Measurements from ENCODE around the gene ALG6.
A peak's percentile ranks its signal among the peaks of the same experiment; 100 is the strongest.
"Not testable (repeated sequence)": the region's sequence is repeated elsewhere in the genome, so short reads cannot be mapped to it uniquely, and the experiment has no call there.

ALG6 gene

DNA sequence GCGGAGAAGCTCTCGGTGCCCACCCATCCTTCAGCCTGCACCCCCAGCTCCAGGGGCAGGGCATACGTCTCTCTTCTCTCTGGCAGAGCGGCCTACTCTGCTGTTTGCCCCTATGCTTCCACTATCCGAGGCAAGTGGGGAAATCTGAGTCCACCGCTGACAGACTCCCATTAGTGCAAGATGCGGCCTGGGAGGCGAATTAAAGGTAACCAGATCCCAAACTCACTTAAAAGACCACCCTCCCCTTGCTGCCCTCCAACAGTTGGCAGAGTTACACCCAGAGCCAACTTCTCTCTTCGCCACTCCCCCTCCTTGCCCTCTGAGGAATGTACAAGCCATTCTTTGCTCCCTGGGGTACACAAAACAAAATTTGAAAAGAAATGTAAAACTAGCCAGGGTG, 38.6 kb upstream of the ALG6 start:
- DNase-seq = no peak

DNA sequence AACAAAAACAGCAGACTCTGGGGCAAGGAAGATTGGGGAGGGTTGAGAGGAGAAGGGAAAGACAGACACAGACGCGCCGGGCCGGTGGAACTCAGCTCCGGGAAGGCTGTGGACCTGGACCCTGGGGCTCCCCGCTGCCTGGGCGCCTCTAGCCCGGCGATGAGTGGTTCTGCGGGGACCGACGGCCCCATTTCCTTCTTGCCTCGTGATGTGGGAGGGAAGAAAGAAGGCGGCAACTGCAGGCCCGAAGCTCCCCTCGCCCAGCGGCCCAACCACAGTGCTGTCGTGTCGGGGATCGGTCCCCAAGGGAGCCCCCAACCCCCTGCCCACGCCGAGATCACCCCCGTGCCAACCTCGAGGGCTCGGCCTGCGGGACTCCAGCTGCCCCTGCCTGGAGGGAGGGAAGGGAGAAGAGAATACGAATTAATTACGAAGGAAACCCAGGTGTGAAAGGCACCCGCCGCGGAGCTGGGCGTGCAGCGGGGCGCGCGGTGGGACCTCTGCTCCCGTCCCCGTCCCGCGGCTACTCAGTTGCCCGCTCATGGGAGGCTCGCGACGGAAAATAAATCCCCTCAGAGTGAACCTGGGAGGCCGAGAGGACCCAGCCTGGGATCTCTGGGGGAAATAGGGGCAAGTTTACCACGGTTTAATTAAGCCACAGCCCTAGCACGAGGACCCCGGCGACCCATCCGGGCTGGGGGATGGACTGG, 37.7 kb upstream of the ALG6 start:
- DNase-seq = no peak

DNA sequence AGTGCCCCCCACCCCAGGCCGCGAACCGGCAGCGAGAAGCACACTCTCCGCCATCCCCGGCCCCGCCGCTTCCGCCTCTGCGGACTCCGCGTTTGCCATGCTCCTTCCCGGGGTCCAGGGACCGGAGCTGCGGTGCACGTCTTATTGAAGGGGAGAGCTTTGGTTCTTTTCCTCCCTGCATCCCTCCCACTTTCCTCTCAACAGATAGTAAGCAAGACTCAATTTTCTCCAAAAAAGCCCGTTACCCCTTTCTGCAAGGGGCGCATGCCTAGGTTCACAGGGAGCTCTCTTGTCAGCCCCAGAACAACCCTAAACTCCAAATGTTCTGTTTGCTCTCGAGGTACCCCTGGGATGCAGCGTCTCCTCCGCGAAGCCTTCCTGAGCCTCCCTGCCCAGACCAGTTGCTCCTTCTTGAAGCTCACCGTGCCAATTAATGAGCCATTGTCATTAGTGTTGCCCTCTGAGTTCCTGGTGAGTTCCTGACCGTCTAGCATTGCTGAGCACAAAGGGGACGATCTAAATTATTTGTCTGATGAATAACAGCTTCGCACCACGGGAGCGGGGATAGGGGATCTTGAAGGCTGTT, 37.0 kb upstream of the ALG6 start:
- DNase-seq = no peak

DNA sequence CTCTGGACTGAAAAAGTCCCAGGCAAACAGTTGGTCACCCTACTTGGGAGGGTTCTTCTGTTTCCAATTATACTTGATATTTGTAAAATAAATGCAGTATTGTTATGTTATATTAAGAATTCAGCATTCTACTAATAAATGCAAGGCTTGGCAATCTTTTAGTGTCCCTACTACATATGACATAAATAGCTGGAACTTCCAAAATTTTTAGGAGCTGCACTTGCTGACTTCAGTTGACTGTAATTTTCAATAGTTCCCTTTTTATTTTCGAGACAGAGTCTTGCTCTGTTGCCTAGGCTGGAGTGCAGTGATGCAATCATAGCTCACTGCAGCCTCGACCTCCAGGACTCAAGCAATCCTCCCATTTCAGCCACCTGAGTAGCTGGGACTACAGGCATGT, 25.0 kb upstream of the ALG6 start:
- peak in 1 of 2 experiments; percentile 27 for DNase-seq

DNA sequence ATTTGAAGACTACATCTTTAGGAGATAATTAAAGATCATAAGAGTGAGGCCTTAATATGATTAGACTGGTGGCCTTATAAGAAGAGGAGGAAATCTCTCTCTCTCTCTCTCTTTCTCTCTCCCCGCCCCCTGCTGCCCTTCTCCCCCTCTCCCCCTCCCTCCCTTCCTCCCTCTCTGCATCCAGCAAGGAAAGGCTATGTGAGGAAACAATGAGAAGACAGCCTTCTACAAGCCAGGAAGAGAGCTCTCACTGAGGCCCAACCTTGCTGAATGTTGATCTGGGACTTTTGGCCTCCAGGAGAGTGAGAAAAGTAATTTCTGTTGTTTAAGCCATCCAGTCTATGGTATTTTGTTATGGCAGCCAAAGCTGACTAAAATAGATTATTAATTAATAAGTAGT, 23.5 kb upstream of the ALG6 start:
- no peak for DNase-seq

DNA sequence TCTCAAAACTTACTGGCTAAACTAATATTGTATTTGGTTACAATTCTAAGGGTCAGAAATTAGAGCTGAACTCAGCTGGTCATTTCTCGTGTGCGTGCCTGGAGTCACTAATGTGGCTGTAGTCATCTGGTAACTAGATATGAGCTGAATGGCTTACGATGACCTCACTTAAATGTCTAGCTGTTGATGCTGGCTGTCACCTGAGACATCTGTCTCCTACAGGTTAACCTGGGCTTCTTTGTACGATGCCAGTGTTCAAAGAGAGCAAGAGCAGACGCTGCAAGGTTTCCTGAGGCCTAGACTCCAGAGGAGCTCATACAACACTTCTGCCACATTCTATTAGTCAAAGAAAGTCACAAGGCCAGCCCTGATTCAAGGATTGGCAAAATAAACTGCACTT, 17.1 kb upstream of the ALG6 start:
- no peak for DNase-seq

DNA sequence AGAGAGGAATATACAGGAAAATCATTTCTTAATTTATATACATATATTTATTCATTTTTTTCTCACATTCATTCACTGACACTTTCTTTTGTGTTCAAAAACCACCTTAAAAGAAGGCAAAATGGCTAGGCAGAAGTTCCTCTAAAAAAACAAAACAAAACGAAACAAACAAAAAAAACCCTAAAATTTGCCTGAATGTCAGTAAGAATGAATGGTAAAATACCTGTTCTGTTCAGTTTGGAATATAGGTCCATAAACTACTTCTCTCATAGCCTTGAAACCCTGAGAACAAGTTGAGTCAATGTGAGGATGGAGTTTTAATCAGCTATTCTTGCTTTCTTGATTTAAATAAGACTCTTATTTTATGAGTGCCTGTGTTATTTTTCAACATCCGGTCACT, 14.7 kb upstream of the ALG6 start:
- DNase-seq = no peak

DNA sequence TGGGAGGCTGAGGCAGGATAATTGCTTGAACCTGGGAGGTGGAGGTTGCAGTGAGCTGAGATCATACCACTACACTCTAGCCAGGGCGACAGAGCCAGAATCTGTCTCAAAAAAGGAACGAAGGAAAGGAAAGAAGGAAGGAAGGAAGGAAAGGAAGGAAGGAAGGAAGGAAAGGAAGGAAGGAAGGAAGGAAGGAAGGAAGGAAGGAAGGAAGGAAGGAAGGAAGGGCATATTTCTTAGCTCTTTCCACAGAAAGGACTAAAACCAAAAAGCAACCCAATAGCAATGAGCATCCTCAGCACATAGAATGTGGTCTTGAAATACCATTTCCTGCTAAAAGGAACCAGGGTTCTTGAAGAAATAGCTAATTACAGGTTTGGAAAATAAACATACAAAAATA, 11.2 kb upstream of the ALG6 start:
- not testable (repeated sequence) for DNase-seq

DNA sequence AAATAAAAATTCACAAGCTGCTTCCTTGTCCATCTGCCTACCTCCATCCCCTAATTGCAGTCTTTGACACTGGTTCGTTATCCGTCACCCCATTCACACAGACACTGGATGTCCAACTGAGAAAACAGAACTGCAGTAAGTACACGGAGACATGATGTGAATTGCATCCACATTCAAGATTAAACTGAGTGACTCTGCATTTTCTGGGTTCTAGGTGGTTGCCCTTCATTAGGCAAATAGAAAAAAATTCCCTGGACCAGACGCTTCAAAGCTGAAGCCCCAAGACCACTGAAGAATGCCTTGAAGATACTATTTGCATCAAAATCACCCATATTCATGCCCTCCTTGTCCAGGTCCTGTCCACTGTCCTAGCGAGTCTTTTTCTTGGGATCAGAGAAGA, 7.9 kb upstream of the ALG6 start:
- no peak for DNase-seq

DNA sequence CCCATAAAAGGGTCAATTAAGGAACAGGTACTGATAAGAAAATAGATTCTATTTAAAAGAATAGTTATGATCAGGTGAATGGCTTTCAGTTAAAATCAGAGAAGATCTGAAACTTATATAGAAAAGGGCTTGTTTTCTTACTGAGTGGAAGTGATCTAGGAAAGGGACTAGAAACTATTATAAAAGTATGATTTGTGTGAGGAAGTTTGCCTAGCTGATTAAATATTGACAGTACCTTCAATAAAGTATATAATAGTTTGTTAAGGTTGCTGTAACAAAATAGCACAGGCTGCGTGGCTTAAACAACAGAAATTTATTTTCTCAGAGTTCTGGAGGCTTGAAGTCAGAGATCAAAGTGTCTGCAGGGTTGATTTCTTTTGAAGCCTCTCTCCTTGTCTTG, 5.4 kb upstream of the ALG6 start:
- DNase-seq = no peak

DNA sequence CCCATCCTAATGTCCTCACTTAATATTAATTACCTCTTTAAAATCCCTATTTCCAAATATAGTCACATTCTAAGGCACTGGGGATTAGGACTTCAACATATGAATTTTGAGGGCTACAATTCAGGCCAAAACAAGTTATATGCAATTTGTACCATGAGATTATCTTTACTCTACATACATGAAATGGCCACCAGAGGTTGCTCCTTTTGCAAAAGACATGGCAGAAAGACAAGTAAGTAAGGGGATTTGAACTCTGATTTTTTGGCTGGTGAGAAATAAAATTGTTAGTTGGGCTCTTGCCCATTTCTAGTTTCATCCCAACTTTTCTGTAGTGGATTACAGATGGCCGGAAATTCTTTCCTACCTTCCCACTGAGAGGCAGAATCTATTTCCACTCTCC, 4.8 kb upstream of the ALG6 start:
- DNase-seq = no peak

DNA sequence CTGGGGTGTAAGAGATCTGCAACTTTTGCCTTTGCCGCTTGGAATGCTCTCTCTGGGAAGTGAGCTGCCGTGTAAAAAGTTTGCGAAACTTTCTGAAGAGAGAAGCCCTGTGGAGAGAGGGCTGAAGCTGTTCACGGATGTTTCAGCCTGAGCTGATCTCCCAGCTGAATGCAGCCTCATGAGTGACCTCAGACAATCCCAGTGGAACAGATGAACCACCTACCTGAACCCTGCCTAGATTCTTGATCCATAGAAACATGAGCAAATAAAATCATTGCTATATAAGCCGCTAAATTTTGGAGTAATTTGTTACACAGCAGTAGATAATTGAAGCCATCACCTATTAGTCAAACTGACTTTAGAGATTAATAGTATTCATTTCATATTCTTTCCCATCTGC, 4.4 kb upstream of the ALG6 start:
- no peak for DNase-seq

DNA sequence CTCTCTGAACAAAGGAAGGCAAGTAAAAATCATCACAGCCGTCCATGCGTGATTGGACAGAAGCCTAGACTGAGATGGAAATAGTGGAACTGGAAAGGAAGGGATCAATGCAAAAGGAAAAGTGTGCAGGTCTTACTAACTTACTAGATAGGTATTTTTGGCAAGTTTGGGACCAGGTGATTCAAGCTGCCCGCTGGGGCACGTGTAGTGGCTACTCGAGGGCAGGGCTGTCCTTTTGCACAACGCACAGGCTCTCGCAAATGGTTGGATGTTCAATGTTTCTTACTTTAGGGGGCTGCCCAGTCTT, 566 bp upstream of the ALG6 start:
- no peak for DNase-seq

DNA sequence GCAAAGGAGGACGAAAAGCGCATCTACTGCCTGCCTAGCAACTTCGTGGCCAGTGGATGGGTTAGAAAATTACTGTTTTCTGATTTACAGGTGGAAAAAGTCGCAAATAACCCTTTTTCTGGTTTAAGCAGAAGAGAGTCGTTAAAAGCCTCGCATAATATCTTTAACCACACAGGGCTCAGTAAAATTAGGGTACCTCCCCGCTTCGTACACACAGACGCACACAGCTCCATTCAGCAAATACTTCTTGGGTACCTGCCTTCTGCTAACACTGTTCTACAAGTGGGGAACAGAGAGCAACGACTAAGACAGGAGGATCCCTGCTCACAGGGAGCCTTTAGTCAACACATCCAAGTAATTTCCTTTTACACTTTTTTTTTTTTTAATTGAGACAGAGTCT, 704 bp downstream of the ALG6 start:
- DNase-seq = peak in 1 of 2 experiments; percentile 9

DNA sequence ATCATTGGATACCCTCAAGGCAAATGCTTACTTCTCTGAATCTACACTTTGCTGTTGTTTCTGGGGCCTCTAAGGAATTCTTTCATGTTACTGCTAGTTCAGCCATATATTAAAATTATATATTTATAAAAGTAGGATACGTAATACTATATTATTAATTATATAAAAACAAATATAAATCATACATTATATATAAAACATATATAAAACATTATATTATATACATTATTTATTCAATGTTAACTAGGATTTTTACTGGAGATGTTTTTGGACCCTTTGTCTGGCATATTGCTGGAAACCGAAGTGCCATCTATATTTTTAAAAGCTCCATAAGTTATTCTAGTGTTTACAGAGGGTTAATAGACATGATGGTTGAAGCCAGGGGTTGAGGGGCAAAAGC, 12.2 kb downstream of the ALG6 start:
- no peak for DNase-seq

DNA sequence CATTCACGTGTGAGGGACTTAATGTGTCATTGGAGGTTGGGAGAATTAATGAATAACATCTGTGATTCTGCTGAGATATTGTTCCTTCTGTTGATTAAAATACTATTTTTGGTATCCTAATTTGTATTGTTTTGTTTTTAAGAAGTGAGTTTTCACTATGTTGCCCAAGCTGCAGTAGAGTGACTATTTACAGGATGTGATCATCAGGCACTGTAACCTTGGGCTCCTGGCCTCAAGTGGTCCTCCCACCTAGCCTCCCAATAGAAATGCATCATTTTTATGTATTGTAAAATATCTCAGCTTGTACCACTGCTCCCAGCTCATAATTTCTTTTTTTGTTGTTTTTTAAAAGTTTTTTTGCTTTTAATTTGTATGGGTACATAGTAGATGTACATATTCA, 14.3 kb downstream of the ALG6 start:
- DNase-seq = no peak

DNA sequence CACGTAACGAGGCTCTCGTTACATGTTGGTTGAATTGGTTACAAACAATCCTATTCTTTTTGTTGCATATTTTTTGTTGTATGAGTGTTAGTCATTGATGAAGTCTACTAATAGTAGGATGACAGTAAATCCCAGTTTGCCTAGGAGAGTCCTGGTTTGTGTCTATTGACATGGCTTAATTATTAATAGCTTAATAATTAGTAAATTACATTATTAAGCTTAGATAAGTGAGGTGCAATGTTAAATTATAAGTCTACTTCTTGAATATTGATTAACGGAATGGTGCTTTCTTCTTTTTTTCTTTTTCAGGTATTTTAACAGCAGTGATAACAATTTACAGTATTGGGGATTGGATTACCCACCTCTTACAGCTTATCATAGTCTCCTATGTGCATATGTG, 34.5 kb downstream of the ALG6 start:
- no peak for DNase-seq

DNA sequence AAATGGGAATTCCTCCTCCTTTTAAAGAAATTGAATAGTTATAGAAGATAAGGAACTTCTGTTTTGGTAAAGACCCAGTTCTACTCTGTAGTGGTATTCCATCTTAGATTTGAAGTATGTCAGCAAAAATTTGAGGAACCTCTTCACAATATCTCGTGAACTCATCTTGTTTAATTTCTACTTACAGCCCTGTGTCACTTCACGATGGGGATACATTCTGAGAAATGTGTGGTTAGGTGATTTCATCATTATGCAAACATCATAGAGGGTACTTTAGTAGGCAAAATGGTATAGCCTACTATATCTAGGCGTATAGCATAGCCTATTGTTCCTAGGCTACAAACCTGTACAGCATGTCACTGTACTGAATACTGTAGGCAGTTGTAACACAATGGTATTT, 36.0 kb downstream of the ALG6 start:
- DNase-seq = peak; percentile 55 to 62

DNA sequence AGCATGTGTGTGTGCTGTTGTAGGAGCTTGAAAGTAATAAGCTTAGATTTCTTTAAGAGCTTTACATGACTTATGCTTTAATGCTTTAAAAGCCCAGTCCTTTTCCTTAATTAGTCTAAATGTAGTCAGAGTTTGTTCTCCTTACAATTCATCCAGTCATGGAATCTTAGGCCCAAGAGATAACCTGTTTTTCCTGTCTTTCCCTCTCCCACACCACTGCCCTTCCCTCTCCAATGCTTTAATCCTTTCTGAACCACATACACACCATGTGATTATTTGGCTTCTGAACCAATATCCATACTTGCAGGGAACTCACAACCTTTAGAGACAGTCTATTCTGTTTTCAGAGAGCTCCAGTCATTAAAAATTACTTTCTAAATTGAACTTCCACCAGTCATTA, 37.6 kb downstream of the ALG6 start:
- DNase-seq = no peak

DNA sequence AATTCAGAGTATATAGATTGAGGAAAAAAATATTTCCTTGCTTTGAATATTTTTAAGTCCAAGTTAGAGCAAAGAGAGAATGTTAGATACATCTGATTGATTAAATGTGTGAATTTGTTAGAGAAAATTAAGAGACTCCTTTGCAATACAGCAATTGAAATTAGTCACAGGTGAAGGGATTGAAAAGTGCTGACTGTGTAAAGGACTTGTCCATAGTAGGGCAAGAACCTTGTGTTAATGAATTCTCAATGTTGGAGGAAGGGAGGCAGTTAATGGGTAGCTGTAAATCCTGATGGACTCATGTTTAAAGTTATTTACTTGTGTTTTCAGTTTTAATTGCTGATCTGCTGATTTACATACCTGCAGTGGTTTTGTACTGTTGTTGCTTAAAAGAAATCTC, 38.6 kb downstream of the ALG6 start:
- DNase-seq = no peak

DNA sequence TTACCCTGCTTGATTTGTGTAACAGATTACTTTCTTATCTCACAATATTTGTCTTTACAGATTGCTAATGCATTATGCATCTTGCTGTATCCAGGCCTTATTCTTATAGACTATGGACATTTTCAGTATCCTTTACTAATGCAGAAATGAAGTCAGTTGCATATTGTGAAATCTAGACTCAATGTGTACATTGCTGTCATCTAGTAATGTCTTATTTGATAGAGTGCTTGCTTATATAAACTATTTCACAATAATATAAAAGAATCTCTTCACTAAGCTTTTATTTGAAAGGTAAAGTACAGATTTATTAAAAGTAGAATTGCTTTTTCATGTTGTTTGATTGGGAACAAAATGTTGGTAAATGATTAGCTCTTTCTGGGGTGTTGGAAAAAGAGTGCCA, 39.6 kb downstream of the ALG6 start:
- DNase-seq = no peak

DNA sequence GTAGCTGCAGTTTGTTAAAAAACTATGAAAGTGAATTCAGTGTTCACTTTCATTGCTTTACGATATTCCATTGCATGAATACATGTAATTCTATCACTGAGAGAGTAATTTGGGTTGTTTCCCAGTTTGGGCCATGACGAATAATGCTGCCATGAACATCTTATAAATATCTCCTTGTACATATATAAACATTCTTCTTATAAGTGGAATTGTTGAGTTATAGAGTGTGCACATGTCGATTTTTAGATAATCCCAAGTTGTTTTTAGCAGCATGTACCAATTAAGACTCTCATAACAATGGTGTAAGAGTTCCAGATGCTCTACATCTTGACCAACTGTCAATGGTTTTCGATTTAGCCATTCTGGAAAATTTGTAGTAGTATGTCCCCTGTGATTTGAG, 40.9 kb downstream of the ALG6 start:
- DNase-seq = no peak

DNA sequence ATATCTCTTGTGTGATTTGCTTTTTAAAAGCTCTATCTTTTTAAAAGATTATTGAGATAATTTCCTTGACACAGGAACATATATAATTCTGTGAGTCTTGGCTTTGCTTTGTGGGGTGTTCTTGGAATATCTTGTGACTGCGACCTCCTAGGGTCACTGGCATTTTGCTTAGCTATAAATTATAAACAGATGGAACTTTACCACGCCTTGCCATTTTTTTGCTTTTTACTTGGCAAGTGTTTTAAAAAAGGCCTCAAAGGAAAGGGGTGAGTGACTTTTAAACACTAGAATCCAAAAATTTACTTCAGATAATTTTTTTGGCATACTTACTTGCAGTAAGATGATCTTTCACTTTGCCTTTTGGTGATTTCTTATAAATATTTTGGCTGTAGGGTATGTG, 43.6 kb downstream of the ALG6 start:
- DNase-seq = no peak

DNA sequence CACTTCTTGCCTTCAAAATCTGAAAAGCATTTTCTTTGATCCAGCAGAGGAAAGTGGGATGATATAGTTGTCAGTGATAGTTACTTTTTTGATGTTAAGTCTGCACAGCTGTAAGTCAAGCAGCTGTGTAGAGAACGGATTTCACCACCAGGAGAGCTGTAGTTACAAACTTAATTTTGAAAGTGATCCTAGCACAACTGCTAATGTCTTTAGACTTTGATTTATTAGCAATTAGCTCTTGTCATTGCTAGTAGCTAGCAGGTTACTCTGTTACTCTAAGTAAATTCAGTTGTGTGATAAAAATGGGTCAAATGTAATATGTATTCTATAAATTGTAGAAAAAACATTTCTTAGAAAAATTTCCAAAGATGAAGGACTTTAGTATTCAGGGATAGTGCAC, 46.0 kb downstream of the ALG6 start:
- DNase-seq = no peak

DNA sequence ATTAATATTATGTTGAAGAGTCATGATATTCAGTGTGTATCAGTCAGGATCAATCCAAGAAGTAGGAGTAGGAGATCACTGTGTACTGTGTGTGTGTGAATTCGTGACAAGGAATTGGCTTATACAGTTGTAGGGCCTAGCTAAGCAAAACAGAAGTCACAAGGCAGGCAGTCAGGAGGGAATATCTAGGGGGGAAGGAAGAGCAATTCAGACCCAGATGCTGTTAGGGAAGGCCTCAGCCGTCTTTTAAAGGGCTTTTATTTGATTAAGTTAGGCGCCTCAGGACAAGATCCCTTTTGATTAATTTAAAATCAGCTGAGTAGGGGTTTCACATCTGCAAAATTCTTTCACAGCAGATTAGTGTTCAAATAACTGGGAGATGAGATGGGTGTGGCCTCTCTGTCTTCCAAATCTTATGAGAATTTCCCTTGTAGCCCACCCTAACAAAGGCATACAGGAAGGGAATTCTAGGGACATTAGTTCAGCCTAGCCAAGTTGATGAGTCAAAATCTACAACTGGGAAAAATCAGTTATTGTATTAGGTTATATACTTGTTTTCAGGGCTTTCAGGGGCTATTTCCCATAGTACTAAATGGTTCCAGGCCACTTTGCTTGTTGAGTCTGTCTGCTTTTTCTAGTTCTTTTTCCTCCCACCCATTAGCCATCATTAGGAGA, 47.4 kb downstream of the ALG6 start:
- no peak for DNase-seq
